ENCODE results near the gene AGBL4. TPM values are rescaled to one million over a fixed set of nuclear protein-coding genes. Genes with fewer than 3 reads are reported as not detected.

AGBL4 gene
- total and polyA plus RNA-seq, 9 of the 15 experiments (the other 6 are each of a cell fraction or from before 2014, with no cell fraction given), result 0.11 TPM; not detected in 7

DNA sequence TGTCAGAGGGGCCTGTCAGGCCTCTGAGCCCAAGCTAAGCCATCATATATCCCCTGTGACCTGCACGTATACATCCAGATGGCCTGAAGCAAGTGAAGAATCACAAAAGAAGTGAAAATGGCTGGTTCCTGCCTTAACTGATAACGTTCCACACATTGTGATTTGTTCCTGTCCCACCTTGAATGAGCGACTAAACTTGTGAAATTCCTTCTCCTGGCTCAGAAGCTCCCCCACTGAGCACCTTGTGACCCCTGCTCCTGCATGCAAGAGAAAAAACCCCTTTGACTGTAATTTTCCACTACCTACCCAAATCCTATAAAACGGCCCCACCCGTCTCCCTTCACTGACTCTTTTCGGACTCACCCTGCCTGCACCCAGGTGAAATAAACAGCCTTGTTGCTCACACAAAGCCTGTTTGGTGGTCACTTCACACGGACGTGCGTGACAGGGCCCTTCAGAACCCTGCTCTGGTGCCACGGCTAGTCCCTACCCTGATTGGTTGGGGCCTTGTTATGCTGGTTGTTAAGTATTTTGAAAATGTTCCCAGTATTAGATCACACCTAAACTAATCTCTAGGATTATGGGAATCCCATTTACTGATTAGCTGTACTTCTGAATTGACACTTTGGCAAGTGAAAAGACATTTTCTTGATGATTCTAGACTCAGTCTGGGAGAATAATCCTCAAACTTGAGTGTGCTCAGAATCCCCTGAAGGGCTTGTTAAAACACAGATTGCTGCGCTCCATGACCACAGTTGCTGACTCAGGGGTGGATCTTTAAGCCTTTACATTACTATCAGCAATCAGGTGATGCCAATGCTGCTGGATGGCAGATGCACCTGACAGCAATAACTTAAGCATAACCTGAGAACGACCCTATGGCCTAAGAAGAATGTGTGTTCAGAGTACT lies 1523.0 kb downstream of the AGBL4 start (continued):
- no peak for TF ChIP-seq POLR3G (IDR thresholded peaks at IDR 0.05; ENCODE audit: extremely low read depth, insufficient read length, insufficient replicate concordance)
- TF ChIP-seq, protein P1, sequence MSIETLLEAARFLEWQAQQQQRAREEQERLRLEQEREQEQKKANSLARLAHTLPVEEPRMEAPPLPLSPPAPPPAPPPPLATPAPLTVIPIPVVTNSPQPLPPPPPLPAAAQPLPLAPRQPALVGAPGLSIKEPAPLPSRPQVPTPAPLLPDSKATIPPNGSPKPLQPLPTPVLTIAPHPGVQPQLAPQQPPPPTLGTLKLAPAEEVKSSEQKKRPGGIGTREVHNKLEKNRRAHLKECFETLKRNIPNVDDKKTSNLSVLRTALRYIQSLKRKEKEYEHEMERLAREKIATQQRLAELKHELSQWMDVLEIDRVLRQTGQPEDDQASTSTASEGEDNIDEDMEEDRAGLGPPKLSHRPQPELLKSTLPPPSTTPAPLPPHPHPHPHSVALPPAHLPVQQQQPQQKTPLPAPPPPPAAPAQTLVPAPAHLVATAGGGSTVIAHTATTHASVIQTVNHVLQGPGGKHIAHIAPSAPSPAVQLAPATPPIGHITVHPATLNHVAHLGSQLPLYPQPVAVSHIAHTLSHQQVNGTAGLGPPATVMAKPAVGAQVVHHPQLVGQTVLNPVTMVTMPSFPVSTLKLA (conservative IDR thresholded peaks at IDR 0.05), result no peak

DNA sequence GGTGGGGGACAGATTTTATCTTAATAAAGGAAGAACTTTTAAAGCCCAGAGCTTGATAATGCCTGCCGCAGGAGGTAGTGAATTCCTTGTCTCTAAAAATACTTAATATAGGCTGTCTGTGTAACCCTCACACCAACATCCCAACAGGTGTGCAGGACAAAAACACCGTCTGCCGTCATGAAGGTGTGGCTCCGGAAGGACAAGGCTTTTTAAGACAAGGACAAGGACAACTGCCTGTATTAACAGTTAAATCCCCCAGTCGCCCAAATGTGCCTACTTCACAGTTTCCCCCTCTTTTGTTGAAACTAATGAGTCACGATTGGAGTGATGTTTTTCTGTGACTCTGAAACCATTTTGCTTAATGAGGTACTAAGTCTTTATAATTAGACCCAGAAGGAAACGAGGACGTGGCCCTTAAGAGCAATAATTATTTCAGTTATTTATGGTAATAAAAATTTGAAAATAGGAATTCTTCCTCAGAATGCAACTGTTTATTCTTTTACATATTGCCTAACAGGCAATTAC lies 1524.5 kb downstream of the AGBL4 start:
- Histone ChIP-seq H3K27me3 (ENCODE audit: control insufficient read depth in 2 of 2, insufficient read depth in 2 of 2, low read length in 2 of 2) (no peaks in the 10 kb centered on the region), H3K9me3 (replicated peaks; ENCODE audit: control insufficient read depth, insufficient read depth, low read depth, low read length) (no peaks in the 10 kb centered on the region), H4K20me1 (replicated peaks; ENCODE audit: control insufficient read depth, insufficient read depth, low read length) (no peaks in the 10 kb centered on the region), H3K4me1 (replicated peaks in 1 of 2; ENCODE audit: control insufficient read depth in 2 of 2, insufficient read depth in 2 of 2, low read length in 2 of 2) (no peaks in the 10 kb centered on the region), H3K36me3 (ENCODE audit: control insufficient read depth, insufficient read depth, low read length) (no peaks in the 10 kb centered on the region), H3K4me3 (no peak overlapping the region), H3K79me2 (ENCODE audit: control insufficient read depth, insufficient read depth, low read length) (no peaks in the 10 kb centered on the region), H3K4me2 (ENCODE audit: insufficient read depth, low read length) (no peak overlapping the region), H3K27ac (ENCODE audit: extremely low read depth, low read depth, low read length) (no peak overlapping the region), H2AFZ (ENCODE audit: low read depth, low read length) (no peak overlapping the region), H3K9me1 (ENCODE audit: control insufficient read depth, insufficient read depth, low read length) (no peaks in the 10 kb centered on the region), H3K9ac (ENCODE audit: insufficient read depth in 1 of 2, low read depth in 2 of 2, low read length in 2 of 2) (no peak overlapping the region)
- no TSS peak for BruUV-seq (replicated peaks)
- in situ Hi-C loops (cut with MboI) (no loop called here), intact Hi-C loops (cut with micrococcal nuclease) (loop anchor here (5.0 to 10.0 kb wide), 3 partner anchors 252 to 392 kb away; no protein-coding TSS in a partner anchor)
- no peak for DNase-seq (ENCODE audit: extremely low read depth in 1 of 4, low spot score in 3 of 4)
- TF ChIP-seq POLR3A (IDR thresholded peaks at IDR 0.05; ENCODE audit: borderline replicate concordance, extremely low read depth, insufficient read depth, insufficient read length), result no peak
- TF ChIP-seq, protein P2, sequence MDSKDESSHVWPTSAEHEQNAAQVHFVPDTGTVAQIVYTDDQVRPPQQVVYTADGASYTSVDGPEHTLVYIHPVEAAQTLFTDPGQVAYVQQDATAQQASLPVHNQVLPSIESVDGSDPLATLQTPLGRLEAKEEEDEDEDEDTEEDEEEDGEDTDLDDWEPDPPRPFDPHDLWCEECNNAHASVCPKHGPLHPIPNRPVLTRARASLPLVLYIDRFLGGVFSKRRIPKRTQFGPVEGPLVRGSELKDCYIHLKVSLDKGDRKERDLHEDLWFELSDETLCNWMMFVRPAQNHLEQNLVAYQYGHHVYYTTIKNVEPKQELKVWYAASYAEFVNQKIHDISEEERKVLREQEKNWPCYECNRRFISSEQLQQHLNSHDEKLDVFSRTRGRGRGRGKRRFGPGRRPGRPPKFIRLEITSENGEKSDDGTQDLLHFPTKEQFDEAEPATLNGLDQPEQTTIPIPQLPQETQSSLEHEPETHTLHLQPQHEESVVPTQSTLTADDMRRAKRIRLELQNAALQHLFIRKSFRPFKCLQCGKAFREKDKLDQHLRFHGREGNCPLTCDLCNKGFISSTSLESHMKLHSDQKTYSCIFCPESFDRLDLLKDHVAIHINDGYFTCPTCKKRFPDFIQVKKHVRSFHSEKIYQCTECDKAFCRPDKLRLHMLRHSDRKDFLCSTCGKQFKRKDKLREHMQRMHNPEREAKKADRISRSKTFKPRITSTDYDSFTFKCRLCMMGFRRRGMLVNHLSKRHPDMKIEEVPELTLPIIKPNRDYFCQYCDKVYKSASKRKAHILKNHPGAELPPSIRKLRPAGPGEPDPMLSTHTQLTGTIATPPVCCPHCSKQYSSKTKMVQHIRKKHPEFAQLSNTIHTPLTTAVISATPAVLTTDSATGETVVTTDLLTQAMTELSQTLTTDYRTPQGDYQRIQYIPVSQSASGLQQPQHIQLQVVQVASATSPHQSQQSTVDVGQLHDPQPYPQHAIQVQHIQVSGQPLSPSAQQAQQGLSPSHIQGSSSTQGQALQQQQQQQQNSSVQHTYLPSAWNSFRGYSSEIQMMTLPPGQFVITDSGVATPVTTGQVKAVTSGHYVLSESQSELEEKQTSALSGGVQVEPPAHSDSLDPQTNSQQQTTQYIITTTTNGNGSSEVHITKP (IDR thresholded peaks at IDR 0.05; ENCODE audit: partially characterized antibody), result no peak
- no peak for FAIRE-seq
- ATAC-seq, result no peak
- 2% methylated on average over 8 of the region's 8 CpGs for WGBS (ENCODE audit: insufficient coverage, low coverage, missing lambda C conversion rate)
- ChIA-PET POLR2A (no interaction called here), CTCF (ENCODE audit: low intra/inter-chr PET ratio) (interaction anchor here (2.4 kb wide), 1 partner anchor 389 kb away, joined by 11 read pairs; no protein-coding TSS in a partner anchor)
